Measurements from ENCODE around the gene MAGEA4.

- TF ChIP-seq CTCF (IDR thresholded peaks at IDR 0.05; ENCODE audit: low read depth, low read length, poor library complexity, severe bottlenecking): no peak
- no peak for TF ChIP-seq EZH2phosphoT487 (IDR thresholded peaks at IDR 0.05; ENCODE audit: borderline replicate concordance, low read length)
Observed at GRCh38 chrX:151919610-151920009, 6.9 kb downstream of the MAGEA4 start.
